Retina (tissue), 1 donor: ENCODE data around the gene C1QTNF6.
"Not testable (repeated sequence)": the region's sequence is repeated elsewhere in the genome, so short reads cannot be mapped to it uniquely, and the experiment has no call there.

Experiments used
- DNase-seq: peaks from one replicate; pipeline ENCODE4 v3.0.0-alpha.2; 2016

Gene C1QTNF6

DNA sequence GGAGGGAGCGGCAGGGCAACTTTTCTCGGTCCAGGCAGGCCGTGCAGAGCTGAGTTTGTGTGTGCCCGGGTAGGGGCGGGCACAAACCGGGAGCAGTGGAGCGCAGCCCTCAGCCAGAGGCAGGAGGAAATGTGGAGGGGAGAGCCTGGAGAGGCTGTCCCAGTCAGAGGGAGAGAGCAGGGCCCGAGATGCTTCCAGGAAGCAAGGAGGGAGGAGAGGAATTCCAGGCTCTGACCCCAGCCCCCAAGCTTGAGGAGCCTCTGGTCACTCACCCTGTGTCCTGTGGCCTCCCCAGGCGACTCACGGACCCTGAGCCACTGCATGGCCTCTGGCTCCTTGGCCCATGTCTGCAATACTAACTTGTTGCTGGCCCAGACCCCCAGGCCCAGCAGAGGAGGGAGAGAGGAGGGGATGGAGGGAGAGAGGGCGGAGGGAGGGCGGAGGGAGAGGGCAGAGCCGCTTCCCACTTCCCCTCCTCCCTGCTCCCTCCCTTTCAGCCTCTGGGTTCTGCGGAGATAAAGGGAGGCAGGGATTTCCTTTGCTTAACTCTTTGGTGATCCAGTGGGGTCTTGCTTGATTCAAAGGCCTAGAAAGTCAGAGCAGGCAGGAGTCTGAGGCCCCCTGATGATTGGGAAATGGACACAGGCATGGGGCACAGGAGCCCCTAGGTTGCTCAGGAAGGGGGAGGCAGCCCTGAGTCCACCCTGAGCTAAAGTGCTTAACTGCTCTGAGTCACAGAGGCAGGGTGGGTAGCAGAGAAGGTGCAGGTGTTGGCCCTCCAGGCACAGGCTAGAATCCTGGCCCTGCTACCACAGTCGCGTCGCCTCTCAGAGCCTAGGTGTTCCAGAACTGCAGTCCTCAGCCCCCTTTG, at the start of gene C1QTNF6:
Gene C1QTNF6, minus strand, starts transcription at position 357 of the 871 bp plus-strand sequence. Its CDS starts 34 bp downstream, at position 323.
- DNase-seq: peak; percentile 76

DNA sequence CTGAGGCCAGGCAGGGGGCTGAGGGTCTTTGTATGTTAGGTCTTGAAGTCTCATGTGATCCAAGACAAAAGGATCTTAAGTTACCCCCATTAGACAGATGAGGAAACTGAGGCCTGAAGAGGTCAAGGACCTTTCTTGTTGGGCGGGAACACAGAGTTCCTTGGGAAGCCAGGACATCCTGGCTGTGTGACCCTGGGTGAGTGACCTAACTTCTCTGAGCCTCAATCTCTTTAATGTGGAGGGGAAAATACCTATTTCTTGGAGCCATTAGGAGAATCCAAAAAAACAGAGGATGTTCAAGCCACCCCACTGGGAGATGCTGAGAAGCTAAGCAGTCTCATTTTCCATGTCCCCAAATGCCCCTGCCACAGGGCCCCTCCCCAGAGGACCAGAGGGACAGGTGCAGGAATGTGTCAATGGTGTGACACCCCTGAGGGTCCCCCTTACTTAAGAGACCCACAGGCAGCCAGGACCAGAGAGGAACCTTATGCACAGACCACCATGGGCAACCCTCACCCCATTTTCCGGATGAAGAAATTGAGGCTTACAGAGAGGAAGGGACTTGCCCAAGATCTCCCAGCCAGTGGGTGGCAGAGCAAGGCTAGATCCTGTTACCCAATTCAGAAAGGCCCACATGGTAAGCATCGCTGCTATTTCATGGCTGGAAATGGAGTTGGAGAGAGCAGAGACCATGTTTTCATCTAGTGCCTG, 48.0 kb upstream of the C1QTNF6 start:
- no peak for DNase-seq

DNA sequence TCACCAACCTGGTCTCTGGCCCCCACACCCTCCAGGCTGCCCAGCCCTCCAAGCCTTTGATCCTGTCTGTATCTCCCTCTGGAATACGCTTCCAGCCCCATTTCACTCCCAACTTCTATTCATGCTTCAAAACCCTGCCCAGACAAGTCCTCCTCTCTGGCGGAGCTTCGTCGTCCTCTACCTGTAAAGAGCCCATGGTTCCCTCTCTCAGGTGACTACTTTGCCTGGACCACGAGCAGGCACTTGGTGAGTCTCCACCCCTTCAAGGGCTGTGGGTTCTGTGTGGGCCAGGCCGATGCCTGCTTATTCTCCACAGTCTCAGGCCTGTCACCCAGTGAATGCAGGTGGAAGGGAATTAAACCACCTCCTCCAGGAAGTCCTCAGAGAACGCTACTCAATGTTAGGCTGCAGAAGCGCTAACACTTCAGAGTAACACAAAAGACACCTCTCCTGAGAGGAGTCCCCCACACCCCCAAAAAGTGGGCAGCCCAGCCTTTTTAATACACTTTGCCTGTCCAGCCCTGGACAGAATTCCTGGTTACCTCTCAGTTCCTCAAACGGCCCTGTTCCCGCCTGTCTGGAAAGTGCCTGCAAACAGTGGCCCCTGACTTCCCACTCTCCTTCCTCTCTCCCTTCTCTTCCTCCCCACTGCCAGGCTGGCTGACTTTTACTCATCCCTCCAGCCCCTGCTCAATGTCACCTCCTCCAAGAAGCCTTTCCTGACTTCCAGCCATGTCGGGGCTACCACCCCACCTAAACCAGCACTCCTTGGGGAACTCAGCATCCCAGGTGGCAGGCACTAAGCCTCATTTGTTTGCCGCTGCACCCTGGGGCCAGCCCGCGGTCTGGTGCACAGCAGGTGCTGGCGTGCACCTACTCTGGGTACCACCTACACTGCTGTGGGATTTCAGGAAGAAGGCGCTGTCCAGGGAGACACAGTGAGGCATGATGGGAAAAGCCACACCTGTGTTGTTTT, 47.0 kb upstream of the C1QTNF6 start:
- DNase-seq: no peak

DNA sequence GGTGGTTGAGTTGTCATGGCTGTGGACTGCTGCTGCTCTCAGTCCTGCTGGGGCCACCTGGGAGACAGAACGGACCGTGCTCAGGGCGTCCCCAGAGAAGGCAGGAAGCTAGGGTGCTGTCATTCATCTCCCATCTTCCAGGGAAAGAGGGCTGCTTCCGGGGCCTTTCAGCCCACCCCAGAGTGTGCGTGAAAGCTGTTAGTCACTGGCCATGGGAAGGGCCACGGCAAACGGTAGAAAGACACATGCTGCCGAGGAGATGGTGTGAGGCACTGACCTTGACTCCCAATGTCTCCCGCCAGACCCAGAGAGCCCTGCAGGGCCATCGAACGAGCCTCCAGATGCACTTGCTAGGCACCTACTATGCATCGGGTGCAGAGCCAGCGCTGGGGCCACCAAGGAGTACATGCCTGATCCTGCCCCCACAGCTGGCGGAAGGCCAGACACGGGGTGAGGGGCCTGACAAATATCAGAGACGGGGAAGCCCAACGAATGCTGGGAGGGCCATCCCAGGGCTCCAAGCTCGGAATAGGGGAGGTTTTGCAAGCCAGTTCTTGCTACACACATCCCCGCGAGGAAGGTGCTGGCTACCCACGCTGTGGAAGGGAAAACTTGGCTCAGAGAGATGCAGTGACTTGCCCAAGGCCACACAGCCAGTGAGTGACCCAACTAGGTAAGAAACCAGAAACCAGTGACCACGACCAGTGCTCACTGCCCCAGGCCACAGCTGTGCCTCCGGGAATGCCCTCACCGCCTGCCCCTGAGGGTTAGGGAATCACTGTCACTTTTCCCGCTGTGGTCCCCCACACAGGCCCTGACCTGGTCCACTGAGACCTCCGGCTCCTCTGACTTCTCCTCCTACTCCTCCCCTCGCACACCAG, 45.9 kb upstream of the C1QTNF6 start:
- DNase-seq: no peak

DNA sequence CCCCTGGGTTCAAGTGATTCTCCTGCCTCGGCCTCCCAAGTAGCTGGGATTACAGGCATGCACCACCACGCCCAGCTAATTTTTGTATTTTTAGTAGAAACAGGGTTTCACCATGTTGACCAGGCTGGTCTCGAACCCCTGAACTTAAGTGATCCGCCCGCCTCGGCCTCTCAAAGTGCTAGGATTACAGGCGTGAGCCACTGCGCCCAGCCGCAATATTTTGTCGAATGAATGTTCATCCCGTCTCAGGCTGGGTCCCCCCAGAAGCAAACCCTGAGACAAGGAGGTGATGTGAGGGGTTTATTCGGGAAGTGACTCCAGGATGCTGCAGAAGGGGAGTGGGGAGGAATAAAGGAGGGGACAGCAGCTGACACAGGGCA, 45.3 kb upstream of the C1QTNF6 start:
- not testable (repeated sequence) for DNase-seq

DNA sequence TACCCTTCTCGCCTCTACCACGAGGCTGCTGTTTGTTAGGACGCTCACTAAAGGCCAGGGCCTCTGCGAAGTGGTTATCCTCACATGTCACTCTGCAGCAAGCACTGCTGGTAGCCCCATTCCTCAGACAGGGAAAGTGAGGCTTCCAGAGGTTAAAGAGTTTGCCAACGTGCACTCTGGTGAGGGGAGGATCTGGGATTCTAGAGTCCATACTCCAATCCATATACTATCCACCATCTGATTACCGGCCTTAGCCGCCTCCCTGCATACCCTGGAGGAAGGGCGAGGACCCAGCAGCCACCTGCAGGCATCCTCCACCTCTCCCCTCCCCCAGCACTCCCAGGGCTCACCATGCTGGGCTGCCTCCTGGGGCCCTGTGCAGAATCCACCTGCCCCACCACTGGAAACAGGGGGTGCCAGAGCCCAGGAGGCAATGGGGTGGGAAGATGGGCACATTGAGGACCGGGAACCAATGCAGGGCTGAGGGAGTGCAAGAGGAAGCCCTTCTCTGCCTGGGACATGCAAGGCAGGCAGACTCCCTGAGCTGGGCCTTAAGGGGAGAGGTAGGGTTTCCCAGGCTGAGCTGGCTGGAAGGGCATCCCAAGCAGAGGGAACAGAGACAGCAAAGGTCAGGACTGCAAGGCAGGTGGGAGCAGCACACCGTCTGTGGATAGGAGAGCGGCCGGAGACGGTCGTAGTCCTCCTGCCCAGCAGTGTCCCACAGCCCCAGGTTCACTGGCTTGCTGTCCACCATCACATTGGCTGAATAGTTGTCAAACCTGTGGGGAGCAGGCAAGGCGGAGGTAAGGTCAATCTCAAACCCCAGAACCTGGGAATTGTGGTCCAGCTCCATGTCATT, 44.3 kb upstream of the C1QTNF6 start:
- no peak for DNase-seq

DNA sequence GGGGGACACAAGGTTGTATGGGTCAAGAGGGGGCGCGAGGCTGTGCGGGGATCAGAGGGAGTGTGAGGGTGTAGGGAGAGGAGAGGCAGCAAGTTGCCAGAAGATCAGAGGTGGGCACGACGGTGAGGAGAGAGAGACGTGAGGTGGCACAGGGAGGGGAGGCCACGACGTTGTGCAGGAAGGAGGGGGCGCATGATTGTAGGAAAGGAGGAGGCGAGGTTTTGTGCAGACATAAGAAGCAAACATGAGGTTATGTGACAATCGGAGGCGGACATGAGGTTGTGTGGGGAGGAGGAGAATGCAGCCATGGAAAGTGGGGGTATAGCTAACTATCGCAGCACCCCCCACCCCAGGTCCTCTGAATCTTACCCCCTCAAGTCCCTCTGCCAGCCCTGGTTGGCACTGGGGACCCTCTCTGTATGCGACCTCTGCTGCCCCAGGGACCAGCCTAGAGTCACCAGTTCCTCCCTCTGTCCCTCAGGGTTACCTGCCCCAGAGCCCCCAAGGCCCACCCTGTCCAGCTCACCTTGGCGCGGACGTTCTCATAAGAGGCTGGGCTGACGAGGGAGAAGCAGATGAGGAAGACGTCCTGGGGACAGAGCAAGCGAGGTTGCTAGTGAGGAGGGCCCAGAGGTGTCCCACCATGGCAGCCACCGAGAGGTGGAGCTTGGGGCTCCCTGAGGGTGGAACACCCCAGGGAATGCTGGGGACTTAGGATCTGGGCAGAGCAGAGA, 43.5 kb upstream of the C1QTNF6 start:
- no peak for DNase-seq

DNA sequence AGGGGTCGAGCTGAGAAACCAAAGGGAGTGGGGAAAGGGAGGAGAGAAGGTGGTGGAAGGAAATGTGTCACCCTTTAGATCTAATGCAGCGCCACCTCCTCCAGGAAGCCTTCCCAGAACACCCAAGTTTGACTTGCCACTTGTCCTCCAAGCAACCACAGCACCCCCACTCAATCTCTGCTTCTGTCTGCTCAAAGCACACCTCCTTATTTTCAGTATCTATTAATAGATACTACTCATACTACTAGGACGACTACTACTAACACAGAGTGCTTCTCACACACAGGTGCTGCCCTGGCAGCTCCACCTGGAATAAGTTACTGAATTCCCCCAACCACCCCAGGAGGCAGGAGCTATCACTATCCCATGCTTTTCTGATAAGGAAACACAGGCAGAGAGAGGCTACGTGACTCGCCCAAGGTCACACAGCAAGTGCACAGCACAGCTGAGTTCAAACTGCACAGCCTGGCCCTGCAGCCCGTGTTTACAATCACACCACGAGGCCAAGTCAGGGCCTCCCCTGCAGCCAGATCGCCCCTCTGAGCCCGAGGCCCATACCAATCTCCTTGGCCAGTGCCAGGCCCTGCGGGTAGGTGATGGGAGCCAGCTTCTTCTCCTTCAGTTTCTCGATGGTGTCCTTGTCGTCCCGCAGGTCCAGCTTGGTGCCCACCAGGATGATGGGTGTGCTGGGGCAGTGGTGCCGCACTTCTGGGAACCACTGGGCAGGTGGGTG, 42.8 kb upstream of the C1QTNF6 start:
- DNase-seq: no peak

DNA sequence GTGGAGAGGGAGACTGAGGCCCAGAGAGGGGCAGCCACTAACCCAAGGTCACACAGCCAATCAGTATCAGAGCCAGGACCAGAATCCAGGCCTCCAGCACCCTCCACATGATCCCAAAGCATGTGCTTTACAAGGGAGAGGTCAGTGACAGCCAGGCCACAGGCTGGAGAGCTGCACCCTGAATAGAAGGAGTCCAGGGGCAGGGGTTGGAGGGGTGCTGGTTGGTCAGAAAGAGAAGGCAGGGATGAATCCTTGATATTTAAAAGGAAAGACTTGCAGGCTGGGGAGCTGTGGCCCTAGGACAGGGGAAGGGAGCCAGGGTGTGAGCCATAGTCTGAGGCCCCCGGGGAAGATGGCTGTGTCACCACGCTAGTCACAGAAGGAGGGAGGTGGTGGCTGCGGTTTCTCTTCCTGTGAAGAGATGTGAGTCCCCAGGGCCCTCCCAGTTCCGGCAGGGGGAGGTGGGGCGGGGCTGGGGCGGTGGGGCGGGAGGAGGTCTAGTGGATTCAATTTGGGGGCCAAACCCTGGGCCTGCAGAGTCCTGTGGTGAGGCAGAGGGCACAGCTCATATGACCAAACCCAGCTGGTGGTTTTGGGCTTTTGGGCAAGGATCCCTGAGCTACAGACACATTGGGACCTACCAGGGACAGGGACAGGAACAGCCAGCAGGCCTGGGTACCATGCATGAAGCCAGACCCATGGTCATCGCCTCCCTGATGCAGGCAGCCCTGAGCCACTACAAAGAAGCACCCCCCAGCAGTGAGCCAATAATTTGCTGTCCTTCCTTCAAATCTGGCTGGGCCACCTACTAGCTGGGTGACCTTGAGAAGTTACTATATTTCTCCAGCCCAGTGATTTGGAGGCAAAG, 42.0 kb upstream of the C1QTNF6 start:
- DNase-seq: no peak

DNA sequence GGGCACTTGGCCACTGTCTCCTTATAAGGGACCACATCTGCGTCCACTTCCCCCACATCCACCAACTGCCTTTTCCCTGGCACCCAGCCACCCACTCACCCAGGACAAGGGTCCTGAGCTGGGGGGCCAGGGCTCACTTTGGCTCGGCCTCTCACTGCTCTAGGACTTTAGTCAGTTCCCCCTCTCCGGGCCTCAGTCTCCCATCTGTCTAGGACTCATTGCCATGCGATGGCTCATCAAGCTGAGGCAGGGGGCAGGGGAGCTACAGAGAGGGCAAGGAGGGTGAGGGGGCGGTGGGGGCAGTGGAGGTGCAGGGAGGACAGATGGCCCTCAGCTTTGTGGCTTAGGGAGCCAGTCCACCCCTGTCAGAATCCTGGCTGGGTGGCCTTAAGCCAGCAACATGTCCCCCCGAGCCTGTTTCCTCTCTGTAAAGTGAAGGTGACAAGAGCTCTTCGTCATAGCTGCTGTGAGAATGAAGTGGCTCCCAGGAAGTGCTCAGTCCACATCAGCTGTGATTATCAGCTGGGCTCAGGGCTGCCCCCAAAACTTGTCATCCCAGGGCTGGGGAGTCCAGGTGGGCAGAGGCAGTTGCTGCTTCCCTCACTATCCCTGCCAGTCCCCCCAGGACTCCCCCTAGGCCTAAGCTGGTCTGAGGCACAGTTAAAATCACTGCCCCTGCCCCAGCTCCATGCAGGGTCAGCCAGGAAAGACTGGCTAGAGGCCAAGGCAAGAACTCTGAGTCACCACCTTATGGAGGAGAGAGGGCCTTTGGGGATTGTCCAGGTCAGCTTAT, 41.2 kb upstream of the C1QTNF6 start:
- DNase-seq: no peak

DNA sequence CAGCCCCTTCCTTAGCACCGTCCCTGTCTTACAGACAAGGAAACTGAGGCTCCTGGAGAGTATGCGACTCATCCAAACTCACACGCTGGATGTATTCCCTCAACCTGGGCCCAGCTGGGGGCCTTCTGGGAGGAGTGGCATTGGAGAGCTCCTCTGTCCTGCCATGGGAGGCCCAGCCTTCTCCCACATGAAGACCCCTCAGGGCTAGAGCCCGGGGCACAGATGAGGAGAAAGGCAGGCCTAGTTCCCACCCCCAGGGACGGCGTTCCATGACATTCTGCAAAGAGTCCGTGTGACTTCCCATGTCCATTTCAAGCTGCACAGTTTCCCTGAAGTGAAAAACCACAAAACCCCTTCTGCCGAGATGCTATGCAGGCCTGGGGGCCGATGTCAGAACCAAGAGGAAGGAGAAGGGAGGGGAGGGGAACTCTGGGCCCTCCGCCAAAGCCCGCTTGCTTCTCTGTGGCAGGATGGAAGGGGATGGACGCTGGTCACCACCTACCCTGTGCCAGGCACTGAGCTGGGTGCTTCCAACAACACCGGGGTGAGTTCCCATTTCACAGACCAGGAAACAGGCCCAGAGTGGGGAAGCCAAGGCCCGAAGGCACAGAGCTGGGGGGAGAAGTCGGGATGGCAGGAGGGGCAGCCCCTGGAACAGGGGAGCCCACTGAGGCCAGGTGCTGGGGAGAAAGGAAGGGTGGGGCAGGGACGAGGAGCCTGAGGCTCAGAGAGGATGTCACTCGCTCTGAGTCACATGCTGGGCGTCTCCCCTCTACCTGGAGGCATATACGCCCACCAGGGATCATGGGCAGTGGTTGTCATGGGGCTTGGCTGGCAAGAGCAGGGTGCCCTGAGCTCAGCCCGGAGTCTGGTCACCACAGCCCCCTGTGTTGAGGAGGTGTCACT, 40.3 kb upstream of the C1QTNF6 start:
- no peak for DNase-seq

DNA sequence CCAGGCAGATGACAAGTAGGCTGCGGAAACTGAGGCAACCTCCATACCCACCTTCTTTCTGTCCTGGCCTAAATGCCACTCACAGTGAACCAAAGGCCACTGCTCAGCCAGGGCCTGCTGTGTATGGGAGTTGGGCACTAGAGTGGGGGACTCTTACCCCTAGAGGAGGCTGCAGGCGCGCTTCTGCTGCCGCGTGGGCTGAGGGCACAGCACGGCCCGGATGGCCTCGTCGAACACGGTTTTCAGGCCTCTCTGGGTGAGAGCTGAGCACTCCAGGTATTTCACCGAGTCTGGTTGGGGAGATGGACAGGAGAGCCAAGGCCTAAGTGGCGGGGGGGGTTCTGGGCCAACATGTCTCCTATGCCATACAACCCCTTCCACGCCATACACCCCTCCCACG, 38.5 kb upstream of the C1QTNF6 start:
- DNase-seq: no peak

DNA sequence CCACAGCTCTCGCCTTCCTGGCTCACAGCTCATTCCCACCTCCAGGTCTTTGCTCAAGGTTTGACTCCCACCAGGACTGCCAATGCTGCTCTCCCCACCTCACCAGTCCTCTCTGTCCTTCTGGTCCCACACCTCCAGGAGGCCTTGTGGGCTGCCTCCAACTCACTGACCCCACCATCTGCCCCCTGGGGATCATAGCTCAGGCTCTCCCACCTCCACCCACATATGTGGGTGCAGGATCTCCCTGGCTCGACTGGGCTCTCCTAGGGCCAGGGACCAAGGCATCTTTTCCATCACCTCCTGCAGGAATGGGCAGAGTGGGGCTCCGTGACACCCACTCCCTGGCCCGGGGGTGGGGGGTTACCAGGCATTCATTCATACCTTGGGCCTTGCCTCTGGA, 38.0 kb upstream of the C1QTNF6 start:
- DNase-seq: no peak

DNA sequence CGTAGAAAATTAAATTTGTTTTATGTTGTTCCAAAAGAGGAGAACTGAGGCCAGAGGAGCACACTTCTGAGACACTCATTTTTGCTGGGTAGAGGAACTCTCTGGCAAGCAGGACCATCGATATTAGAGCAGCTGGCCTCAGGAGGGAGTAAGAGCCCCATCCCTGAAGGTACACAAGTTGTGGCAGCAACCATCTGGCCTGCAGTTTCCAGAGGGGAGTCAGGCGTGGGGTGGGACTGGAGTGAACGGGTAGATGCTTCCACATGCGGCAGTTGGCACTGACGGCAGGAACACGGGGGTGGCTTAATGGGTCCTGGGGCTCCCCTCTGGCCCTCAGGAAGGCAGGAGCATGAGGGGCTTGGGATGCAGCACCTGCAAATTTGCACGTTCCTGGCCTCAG, 37.4 kb upstream of the C1QTNF6 start:
- DNase-seq: no peak

DNA sequence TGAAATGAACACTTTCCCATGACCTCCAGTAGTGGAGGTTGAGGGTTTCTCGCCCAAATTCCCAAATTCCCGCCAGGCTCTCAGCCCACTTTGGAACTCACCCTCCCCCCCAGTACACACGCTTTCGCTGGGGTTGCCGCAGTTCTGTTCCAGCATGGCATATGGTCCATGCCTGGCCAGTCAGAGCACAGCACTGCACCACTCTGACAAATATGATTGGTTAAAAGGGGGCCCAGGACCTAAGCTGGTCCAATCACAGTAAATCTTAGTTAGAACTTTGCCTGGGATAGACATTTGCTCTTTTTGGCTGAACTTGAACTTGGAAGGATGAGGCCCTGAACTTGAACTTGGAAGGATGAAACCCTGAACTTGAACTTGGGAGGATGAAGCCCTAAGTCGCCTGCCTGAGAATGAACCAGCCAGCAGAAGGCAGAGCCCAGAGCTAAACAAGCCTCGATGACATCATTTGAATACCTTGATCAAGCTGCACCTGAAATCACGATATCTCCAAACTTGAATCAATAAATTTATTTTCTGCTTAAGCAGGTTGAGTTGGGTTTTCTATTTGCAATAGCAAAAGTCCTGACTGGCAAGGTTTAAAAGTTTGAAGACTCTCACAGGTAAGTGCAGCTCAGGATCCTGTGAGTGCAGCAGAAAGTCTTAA, 36.8 kb upstream of the C1QTNF6 start:
- DNase-seq: no peak

DNA sequence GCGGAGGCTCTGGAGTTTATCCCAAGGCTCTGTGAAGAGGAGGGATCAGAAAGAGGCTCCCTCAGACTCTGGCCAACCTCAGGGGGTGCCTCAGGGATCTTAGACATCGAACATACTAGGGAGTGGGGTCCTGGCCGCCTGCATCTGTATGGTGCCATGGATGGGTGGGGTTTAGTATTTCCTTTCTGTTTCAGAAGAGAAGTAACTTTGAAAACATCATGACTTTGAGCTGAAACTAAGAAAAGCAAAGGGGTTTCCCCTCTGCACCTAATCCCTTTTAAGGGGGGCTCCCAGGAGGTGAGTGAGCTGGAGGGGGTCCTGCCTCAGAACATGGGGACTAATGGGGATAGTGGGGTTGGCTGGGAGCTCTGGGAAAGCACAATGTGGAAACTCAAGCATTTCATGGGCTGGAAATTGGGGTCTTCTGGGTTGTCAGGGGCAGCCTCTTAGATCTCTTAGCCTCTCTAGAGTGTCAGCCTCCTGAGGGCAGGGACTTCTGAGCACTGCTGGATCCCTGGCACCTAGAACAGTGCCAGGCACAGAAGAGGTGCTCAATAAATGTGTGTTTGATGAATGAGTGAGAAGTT, 36.0 kb upstream of the C1QTNF6 start:
- no peak for DNase-seq
